HG02852 (cell line): ENCODE measurements around the gene HOXA11.

Experiments
- ATAC-seq: cut with Tn5 transposase; IDR thresholded peaks from one replicate; pipeline ENCODE4 v1.9.1; 2021; ENCODE audit warnings: mild to moderate bottlenecking, moderate library complexity; ENCODE audit not compliant: unreplicated experiment

The HOXA11 gene

DNA sequence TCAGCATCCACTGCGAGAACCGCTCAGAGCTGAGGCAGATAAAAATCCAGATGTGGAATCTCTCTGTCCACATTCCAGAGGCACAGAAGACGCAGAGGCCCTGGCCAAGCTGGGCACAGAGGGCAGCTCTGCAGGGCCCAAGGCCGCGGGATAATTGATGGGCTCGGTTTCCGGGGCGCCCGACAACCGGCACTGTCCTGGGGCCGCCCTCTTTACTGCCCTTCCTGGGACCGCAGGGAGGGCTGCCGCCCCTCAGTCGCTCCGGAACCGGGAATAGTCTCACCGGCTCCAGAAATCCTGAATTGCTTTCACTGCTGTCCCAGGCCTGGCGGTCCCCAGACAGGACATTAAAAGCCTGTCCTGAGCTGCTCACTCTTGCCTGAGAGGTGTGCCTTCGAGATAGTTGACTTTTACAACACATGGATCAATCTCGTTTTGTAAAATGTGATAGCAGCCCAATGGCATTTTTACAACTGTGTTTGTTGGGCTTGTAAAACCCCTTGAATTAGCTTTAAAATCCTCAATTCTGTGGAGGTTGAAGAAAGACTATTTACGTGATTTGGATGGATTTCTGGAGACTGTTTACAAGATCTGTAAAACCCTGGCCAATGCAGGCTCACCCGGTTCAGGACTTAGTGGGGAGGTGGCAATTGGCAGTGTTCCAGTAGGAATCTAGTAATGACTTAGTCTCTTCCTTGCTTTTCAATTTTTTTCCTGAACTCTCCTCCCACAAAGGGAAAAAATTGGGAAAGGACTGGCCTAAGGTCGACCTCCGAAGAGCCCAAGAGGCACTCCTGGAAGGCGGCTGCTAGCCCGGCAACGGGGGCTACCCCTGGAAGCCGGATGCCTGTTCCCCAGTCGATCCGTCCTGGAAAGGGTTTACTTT, 36.0 kb downstream of the HOXA11 start:
- ATAC-seq, result no peak

GRCh38 chr7:27148031-27148755, 36.8 kb downstream of the HOXA11 start:
- no peak for ATAC-seq

GRCh38 chr7:27147199-27148030, 37.6 kb downstream of the HOXA11 start, which contains the start of gene HOXA6:
Gene HOXA6 (minus strand): TSS chr7:27147774. CDS start chr7:27147749, 25 bp downstream.
- no peak for ATAC-seq

GRCh38 chr7:27146491-27147198, 38.4 kb downstream of the HOXA11 start:
- no peak for ATAC-seq

DNA sequence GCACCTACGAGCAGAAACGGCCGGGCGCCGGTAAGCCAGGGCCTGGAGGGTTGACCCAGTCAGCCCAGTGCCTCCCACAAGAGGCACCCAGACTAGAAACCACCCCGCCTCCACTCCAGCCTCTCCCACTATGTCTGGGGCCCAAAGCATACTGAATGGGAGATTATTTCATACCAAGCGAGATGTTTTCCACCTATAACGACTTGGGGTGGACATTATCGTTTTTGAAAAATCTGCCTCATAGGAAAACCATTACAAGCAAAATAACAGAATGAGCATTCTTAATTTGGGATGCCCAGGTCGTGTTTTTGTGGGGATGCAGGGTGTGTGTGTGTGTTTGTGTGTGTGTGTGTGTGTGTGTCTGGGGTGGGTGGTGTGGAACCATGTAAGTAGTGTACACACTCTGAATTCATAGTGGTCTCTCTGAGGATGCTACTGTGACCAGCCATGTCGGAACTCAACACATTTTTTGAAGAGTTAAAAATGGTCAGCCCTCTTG, 39.1 kb downstream of the HOXA11 start:
- ATAC-seq, result no peak

- ATAC-seq, result no peak
Observed at GRCh38 chr7:27145165-27145913, 39.7 kb downstream of the HOXA11 start.

DNA sequence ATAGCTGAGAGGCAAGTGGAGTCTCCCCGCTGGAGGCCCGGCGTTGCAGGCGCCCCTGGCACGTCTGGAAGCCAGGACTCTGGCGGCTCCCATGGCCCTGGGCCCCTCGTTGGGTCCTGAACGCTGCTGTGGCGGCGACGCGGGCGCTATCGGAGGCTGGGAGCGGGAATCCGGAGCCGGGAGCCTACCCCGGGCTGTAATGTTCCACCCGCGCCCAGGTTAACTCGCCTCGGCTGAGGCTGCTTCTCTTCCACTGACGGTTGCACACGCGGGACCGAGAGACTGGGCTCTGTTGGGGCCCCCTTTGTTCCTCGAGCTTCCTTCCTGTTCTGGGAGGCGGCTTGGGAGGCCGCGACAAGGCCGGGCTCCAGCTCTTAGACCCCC, 40.3 kb downstream of the HOXA11 start:
- ATAC-seq, result no peak

- ATAC-seq, result no peak
Observed at GRCh38 chr7:27143950-27144780, 40.9 kb downstream of the HOXA11 start.

DNA sequence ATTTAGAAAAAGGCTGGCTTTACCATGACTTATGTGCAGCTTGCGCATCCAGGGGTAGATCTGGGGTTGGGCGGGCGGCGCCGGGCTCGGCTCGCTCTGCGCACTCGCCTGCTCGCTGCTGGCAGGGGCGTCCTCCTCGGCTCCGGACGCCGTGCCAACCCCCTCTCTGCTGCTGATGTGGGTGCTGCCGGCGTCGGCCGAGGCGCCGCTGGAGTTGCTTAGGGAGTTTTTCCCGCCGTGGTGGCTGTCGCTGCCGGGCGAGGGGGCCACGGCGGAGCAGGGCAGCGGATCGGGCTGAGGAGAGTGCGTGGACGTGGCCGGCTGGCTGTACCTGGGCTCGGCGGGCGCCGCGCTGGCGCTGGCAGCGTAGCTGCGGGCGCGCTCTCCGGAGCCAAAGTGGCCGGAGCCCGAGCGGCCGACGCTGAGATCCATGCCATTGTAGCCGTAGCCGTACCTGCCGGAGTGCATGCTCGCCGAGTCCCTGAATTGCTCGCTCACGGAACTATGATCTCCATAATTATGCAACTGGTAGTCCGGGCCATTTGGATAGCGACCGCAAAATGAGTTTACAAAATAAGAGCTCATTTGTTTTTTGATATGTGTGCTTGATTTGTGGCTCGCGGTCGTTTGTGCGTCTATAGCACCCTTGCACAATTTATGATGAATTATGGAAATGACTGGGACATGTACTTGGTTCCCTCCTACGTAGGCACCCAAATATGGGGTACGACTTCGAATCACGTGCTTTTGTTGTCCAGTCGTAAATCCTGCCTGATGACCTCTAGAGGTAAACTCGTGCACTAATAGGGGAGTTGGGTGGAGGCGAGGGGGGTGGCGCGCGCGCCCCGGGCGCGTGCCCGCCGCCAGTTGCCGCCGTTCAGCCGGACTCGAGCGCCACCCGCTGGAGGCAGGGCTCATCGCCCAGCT, 41.7 kb downstream of the HOXA11 start, which contains the start of gene HOXA5:
TSS of gene HOXA5 (minus strand) at position 659 of the 927 bp plus-strand sequence. CDS start at position 585, 74 bp downstream.
- ATAC-seq, result no peak

- ATAC-seq, result no peak
Observed at GRCh38 chr7:27142580-27143022, 42.4 kb downstream of the HOXA11 start.

GRCh38 chr7:27141923-27142579, 43.0 kb downstream of the HOXA11 start:
- no peak for ATAC-seq

DNA sequence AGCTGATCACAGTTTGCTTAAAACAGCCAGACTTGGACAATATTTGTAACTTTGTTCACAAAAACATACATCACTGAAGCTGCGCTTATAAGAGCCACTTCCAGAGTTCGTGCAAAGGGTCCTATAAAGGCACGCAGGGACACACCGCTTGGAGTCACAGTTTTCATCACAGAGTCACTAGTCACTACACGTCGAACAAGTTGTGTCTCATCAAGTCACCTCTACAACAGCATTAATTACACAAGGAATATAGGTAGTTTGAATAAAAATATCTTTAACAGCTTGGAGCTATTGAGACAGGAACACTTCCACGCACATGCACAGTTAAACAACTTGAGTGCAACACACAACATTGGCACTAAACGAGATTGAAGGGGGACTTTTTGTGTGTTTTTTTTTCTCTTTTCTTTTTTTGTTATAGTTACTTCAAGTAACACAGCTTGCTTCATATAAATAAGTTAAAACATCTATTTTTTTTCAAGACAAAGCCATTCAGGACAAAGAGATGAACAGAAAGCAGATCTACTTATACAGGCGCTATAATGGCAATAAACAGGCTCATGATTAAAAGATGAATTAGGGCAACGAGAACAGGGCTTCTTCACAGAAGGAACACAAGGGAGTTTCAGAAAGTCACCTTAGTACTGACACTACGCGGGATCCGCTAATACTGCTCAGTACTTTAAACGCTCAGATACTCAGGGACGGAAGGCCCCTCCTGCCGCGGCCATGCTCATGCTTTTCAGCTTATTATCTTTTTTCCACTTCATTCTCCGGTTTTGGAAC, 43.7 kb downstream of the HOXA11 start:
- ATAC-seq, result no peak

DNA sequence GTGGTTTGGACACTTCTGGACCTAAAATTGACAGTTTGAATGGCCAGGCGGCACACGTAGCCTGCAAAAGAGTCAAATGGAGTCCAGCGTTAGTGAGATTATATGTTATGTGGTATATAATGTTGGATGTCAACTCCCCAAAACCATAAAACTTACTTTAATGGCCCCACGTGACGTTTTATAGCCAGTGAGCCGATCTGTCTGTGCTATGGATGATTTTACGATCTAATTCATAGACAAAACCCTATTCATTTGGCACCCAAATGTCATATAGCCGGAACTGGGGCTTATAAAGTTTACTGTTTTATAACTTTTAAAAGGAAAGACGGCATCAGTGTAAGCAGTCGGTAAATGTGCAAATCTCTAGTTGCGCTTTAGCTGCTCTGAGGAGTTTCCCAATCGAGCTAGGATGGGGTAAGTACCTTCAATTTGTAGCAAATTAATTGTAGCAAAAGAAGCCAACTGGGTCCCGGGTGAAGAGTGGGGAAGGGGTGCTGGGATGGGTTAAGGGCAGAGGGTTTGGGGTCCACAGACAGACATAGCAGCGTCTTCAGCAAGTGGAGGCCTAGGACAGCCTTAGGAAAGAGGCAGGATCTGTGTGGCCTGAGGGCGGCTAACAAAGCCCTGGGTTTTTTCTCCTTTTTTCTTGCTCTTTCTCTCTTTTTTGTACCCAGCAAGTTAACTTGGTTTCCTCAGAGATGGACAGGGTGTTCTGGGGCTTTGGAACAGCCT, 44.7 kb downstream of the HOXA11 start:
- ATAC-seq, result no peak

DNA sequence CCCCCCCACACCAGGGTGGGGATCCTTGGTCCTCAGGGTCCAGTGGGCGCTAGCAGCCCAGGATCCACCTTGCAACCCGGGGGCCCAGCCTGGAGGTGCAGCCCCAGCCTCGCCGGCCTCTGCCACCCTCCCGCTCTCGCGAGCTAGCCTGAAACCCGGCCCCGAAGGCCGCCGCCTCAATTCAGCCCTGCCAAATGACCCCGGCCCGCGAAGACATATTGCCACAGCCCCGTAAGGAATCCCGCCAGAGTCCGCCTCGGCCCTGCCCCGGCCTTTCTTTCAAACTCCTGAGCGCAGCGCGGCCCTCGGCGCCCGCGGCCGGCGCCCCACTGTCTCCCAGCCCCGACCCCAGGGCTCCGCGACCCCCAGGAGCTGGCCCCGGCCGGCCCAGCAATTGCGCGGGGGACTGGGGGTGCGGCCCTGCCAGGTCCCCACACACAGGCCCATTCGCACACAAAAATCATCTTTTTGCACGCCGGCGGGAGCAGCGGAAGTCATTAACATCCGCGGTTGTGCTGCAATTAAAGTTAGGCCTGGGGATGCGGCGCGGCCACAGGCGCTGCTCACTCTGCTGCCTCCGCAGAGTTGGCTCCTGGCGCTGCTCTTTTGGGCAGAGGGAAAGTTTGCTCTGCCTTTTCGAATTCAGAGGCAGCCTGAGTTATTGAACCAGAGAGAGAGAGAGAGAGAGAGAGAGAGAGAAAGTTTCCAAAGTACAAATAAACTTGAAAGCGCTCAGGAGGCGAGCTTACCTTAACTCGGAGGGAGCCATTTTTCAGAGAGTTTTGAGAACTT, 45.5 kb downstream of the HOXA11 start:
- no peak for ATAC-seq

DNA sequence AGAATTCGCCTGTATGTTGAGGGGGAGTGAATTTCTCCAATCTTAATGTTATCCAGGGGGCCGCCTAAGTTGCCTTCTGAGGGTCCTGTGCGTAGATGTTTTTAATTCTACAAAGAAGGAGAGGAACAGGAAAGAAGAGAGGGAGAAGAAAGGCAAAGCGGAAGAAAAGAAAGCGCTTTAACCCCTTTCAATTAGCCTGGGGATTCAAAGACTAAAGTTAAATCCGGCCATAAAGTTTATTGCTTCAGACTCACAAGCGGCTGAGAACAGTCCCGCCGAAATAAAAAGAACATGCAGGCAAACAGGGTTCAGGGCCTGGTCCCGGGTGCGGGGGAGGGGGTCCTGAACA, 46.1 kb downstream of the HOXA11 start:
- ATAC-seq, result no peak
